HG03469 (cell line): Measurements from ENCODE around the gene PDXDC1.
"Not testable (repeated sequence)": the region's sequence is repeated elsewhere in the genome, so short reads cannot be mapped to it uniquely, and the experiment has no call there.

ENCODE experiments used
- ATAC-seq: cut with Tn5 transposase; IDR thresholded peaks from one replicate; pipeline ENCODE4 v1.9.1; 2021; ENCODE audit warnings: mild to moderate bottlenecking, moderate library complexity, moderate number of reproducible peaks; ENCODE audit not compliant: unreplicated experiment

The PDXDC1 gene, protein sequence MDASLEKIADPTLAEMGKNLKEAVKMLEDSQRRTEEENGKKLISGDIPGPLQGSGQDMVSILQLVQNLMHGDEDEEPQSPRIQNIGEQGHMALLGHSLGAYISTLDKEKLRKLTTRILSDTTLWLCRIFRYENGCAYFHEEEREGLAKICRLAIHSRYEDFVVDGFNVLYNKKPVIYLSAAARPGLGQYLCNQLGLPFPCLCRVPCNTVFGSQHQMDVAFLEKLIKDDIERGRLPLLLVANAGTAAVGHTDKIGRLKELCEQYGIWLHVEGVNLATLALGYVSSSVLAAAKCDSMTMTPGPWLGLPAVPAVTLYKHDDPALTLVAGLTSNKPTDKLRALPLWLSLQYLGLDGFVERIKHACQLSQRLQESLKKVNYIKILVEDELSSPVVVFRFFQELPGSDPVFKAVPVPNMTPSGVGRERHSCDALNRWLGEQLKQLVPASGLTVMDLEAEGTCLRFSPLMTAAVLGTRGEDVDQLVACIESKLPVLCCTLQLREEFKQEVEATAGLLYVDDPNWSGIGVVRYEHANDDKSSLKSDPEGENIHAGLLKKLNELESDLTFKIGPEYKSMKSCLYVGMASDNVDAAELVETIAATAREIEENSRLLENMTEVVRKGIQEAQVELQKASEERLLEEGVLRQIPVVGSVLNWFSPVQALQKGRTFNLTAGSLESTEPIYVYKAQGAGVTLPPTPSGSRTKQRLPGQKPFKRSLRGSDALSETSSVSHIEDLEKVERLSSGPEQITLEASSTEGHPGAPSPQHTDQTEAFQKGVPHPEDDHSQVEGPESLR

GRCh38 chr16:14974656-14975417, at the start of gene PDXDC1:
TSS of gene PDXDC1 (plus strand) at chr16:14975026. CDS start at chr16:14975200, 174 bp downstream.
- peak; percentile 78 for ATAC-seq

- ATAC-seq = not testable (repeated sequence)
These were observed 46.6 kb upstream of the PDXDC1 start for GRCh38 chr16:14928064-14928714.

GRCh38 chr16:14929176-14929575, 45.6 kb upstream of the PDXDC1 start:
- not testable (repeated sequence) for ATAC-seq

DNA sequence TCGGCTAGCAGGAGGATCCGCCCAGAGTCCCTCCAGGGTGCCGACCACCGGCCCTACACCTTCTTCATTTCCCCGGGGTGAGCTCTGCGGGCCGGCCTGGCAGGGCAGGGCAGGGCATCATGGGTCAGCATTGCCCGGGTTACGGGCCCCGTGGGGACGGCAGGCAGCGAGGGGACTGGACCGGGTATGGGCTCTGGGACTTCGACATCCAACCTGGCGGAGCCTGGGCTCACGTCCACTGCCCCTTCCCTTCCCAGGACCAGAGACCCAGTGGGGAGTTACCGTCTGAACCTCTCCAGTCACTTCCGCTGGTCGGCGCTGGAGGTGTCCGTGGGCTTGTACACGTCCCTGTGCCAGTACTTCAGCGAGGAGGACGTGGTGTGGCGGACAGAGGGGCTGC, 44.6 kb upstream of the PDXDC1 start:
- not testable (repeated sequence) for ATAC-seq

GRCh38 chr16:14930971-14931370, 43.9 kb upstream of the PDXDC1 start:
- ATAC-seq = not testable (repeated sequence)

DNA sequence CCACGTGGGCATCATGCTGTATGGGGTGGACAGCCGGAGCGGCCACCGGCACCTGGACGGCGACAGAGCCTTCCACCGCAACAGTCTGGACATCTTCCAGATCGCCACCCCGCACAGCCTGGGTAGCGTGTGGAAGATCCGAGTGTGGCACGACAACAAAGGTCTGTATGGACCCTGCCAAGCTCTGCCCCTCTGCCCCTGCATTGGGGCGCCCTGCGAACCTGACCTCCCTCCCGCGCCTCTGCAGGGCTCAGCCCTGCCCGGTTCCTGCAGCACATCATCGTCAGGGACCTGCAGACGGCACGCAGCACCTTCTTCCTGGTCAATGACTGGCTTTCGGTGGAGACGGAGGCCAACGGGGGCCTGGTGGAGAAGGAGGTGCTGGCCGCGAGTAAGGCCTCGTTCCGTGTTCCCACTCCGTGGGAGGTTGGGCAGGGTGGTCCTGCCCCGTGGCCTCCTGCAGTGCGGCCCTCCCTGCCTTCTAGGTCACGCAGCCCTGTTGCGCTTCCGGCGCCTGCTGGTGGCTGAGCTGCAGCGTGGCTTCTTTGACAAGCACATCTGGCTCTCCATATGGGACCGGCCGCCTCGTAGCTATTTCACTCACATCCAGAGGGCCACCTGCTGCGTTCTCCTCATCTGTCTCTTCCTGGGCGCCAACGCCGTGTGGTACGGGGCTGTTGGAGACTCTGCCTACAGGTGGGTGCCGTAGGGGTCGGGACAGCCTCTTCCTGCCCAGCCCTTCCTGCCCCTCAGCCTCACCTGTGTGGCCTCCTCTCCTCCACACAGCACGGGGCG, 42.0 kb upstream of the PDXDC1 start:
- ATAC-seq = not testable (repeated sequence)

DNA sequence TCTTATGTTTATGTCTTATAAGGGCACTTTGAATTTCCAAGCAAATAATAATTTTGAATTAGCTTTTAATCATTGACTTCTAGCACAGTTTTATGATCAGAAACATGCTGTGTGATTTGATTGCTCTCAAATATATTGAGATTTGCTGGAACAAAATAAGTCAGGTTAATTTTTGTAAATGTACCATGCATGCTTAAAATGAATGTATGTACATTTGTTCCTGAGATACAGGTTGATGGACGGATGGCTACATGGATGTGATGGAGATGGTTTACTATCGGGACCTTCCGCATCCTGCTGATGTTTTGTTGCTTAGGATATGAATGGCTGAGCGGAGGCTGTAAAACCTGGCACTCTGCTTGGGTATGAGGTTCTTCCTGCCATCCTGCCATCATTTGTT, 37.7 kb upstream of the PDXDC1 start, which contains the start of gene NPIPA1:
Gene NPIPA1 (plus strand): TSS at position 301 of the 400 bp plus-strand sequence. CDS start 0 bp downstream, at position 301.
- not testable (repeated sequence) for ATAC-seq

DNA sequence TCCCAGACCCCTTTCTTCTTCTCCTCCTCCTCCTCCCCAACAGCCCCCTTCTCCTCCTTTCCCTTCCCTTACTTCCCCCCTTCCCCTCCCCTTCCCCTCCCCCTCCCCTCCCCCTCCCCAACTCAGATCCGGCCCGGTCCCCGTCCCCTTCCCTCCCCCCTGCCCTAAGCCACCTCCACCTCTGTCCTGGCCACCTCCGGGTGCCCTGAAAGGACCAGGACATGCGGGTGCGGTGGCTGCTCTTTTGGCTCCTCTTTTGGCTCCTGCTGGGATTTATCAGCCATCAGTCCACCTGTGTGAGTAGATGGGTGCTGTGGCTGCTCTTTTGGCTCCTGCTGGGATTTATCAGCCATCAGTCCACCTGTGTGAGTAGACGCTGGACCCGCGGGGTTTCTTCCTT, 36.8 kb upstream of the PDXDC1 start:
- ATAC-seq = not testable (repeated sequence)

GRCh38 chr16:14942686-14943085, 32.1 kb upstream of the PDXDC1 start:
- ATAC-seq = not testable (repeated sequence)

DNA sequence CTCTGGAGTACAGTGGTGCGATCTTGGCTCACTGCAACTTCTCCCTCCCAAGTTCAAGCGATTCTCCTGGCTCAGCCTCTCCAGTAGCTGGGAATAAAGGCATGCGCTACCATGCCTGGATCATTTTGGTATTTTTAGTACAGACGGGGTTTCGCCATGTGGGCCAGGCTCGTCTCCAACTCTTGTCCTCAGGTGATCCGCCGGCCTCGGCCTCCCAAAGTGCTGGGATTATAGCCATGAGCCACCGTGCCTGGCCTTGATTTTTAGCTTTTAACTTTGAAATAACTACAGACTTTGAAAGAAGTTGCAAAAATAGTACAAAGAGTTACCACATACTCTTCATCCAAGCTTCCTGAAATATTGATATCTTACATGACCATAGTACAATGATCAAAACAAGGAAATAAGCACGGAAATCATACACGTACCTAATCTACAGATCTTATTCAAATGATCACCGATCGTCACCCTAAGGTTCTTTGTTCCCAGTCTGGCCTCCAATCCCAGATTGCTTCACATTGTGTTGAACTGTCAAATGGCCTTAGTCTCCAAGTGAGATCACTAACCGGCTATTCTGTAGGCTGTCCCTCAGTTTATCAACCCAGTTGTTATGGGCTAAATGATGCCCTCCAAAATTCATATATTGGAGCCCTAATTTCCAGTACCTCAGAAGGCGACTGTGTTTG, 19.1 kb upstream of the PDXDC1 start:
- ATAC-seq = no peak

DNA sequence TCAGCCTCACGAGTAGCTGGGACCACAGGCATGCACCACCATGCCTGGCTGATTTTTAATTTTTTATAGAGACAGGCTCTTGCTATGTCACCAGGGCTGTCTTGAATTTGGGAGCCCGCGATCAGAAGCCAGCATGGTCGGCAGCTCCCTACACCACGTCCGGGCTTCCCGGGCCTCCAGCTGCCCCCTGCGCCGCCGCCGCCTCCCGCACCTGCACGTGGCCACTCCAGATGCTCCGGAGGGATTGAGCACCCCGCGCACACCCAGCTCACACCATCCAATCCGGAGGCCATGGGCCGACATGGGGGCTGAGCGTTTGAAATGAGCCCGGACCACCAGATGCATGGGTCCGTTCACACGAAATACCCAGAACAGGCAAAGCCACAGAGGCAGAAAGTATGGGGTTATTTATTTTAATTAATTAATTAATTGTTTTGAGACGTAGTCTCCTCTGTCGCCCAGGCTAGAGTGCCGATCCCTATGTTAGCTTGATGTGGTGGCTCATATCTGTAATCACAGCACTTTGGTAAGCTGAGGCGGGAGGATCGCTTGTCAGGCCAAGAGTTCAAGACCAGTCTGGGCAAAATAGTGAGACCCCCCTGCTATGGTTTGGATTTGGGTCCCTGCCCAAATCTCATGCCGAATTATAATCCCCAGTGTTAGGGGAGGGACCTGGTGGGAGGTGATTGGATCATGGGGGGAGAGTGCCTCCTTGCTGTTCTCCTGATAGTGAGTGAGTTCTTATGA, 17.1 kb upstream of the PDXDC1 start:
- no peak for ATAC-seq

DNA sequence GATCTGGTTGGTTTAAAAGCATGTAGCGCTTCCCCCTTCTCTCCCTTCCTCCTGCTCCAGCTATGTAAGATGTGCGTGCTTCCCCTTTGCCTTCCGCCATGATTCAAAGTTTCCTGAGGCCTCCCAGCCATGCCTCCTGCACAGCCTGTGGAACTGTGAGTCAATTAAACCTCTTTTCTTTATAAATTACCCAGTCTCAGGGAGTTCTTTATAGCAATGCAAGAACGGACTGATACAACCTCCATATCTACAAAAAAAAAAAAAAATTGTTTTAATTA, 16.6 kb upstream of the PDXDC1 start:
- ATAC-seq = no peak

DNA sequence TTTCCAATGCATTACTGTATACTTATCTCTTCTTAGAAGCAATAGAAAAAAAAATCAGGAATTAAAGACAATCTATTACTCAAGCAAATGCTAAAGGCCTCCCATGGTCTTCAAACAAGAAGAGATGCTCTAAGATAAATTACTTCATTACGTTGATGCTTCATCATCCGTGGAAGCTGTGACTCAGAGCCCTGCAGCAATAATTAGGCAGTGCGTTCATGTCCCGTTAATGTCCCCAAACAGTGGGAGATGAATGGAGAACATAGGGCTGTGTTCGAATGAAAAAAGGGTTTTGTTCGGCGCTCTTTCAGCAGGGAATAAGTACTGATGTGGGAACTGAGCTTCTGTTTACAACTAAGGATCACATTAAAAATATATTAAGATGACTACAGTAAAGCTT, 15.9 kb upstream of the PDXDC1 start:
- no peak for ATAC-seq

DNA sequence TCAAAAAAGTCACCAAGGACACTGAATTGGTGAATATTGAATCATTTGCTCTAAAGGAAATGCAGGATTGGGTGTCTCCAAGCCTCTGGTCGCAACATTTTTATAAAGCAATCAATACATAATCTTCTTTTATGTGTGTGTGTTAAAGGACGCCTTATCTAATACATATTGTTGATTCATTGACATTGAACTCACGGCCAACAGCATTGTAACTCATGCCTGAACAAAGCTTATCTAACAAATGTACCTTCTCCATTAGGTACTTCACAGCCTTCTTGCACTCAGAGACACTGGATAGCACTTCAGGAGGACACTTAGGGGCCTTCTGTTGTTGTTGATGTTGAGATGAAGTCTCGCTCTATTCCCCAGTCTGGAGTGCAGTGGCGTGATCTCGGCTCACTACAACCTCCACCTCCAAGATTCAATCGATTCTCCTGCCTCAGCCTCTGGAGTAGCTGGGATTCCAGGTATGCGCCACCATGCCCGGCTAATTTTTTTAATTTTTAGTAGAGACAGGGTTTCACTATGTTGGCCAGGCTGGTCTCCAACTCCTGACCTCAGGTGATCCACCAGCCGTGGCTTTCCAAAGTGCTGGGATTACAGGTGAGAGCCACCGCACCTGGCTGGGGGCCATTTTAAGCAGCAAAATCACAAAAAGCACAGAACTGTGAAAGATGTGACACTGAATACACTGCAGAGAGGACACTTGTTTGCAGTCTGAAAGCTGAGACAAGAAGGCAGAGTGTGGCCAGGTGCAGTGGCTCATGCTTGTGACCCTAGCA, 13.2 kb upstream of the PDXDC1 start:
- ATAC-seq = no peak

- no peak for ATAC-seq
These were observed 11.3 kb upstream of the PDXDC1 start for GRCh38 chr16:14963281-14964173.

DNA sequence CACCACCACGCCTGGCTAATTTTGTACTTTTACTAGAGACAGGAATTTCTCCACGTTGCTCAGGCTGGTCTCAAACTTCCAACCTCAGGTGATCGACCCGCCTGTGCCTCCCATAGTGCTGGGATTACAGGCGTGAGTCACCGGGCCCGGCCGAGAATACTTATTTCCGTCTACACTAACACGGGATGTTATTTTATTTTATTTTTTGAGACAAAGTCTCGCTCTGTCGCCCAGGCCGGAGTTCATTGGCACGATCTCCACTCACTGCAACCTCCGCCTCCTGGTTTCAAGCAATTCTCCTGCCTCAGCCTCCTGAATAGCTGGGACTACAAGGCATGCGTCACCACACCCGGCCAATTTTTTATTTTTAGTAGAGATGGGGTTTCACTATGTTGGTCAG, 9.5 kb upstream of the PDXDC1 start:
- ATAC-seq = no peak

GRCh38 chr16:14969795-14970194, 5.0 kb upstream of the PDXDC1 start:
- not testable (repeated sequence) for ATAC-seq
